Trophoblast cell (in vitro differentiated cells and primary cell): ENCODE measurements around the gene IVD.

Experiments
- DNase-seq, 2 donors: peaks; one replicate each; pipeline ENCODE4 v3.0.0-alpha.2; 2016
- H2AFZ ChIP-seq: 2 replicates; pipeline ENCODE4 v1.6.1; 2013; ENCODE audit warnings: low read length, moderate library complexity, mild to moderate bottlenecking; ENCODE audit not compliant: insufficient read depth, poor library complexity
- H2AK5ac ChIP-seq: 2 replicates; pipeline ENCODE4 v1.6.1; 2013; ENCODE audit warnings: mild to moderate bottlenecking, low read length
- H2BK120ac ChIP-seq: 2 replicates; pipeline ENCODE4 v1.6.1; 2013; ENCODE audit warnings: low read length, mild to moderate bottlenecking, moderate library complexity; ENCODE audit not compliant: insufficient read depth, poor library complexity
- H2BK12ac ChIP-seq: 2 replicates; pipeline ENCODE4 v1.6.1; 2013; ENCODE audit warnings: mild to moderate bottlenecking, low read length, moderate library complexity
- H2BK5ac ChIP-seq: 2 replicates; pipeline ENCODE4 v1.6.1; 2013; ENCODE audit warnings: low read length, low read depth, moderate library complexity, mild to moderate bottlenecking; ENCODE audit not compliant: poor library complexity
- H3K14ac ChIP-seq: 2 replicates; pipeline ENCODE4 v1.6.1; 2013; ENCODE audit warnings: mild to moderate bottlenecking, low read length
- H3K18ac ChIP-seq: 2 replicates; pipeline ENCODE4 v1.6.1; 2013; ENCODE audit warnings: mild to moderate bottlenecking, low read length
- H3K23ac ChIP-seq: 2 replicates; pipeline ENCODE4 v1.6.1; 2013; ENCODE audit warnings: low read length
- H3K27ac ChIP-seq: 2 replicates; pipeline ENCODE4 v1.5.1; 2013; ENCODE audit warnings: low read depth, mild to moderate bottlenecking, inconsistent platforms, low read length, moderate library complexity
- H3K27me3 ChIP-seq: 2 replicates; pipeline ENCODE4 v1.6.1; 2013; ENCODE audit warnings: inconsistent platforms, mild to moderate bottlenecking, low read length, moderate library complexity; ENCODE audit not compliant: insufficient read depth
- H3K36me3 ChIP-seq, 2 experiments: 1 replicate in 1 of 2; 2 replicates in 1 of 2; pipeline ENCODE4 v1.6.1; 2013; ENCODE audit warnings: low read length in 2 of 2, mild to moderate bottlenecking in 2 of 2, moderate library complexity in 1 of 2; ENCODE audit not compliant: insufficient read depth in 2 of 2, control insufficient read depth in 1 of 2
- H3K4ac ChIP-seq: 2 replicates; pipeline ENCODE4 v1.6.1; 2013; ENCODE audit warnings: low read depth, mild to moderate bottlenecking, low read length, moderate library complexity
- H3K4me1 ChIP-seq, 2 experiments: 1 replicate in 1 of 2; 2 replicates in 1 of 2; pipeline ENCODE4 v1.6.1; 2013; ENCODE audit warnings: low read length in 2 of 2, mild to moderate bottlenecking in 2 of 2, moderate library complexity in 1 of 2; ENCODE audit not compliant: insufficient read depth in 2 of 2, control insufficient read depth in 1 of 2
- H3K4me2 ChIP-seq: 2 replicates; pipeline ENCODE4 v1.6.1; 2013; ENCODE audit warnings: inconsistent platforms, mild to moderate bottlenecking, low read length, moderate library complexity
- H3K4me3 ChIP-seq: 2 replicates; pipeline ENCODE4 v1.5.1; 2013; ENCODE audit warnings: mild to moderate bottlenecking, low read depth, low read length, inconsistent platforms
- H3K79me1 ChIP-seq: one replicate; pipeline ENCODE4 v1.6.1; 2013; ENCODE audit warnings: low read length
- H3K79me2 ChIP-seq: 2 replicates; pipeline ENCODE4 v1.6.1; 2013; ENCODE audit warnings: low read length, mild to moderate bottlenecking; ENCODE audit not compliant: control insufficient read depth, insufficient read depth, poor library complexity
- H3K9ac ChIP-seq: 2 replicates; pipeline ENCODE4 v1.6.1; 2013; ENCODE audit warnings: mild to moderate bottlenecking, low read length
- H3K9me3 ChIP-seq: 2 replicates; pipeline ENCODE4 v1.6.1; 2013; ENCODE audit warnings: low read depth, mild to moderate bottlenecking, control low read depth, inconsistent platforms, low read length; ENCODE audit not compliant: insufficient read depth
- H4K12ac ChIP-seq: 2 replicates; pipeline ENCODE4 v1.6.1; 2013; ENCODE audit warnings: low read depth, mild to moderate bottlenecking, low read length, moderate library complexity
- H4K8ac ChIP-seq: 2 replicates; pipeline ENCODE4 v1.6.1; 2013; ENCODE audit warnings: low read depth, mild to moderate bottlenecking, low read length, moderate library complexity
- H4K91ac ChIP-seq: one replicate; pipeline ENCODE4 v1.6.1; 2013; ENCODE audit warnings: low read depth, mild to moderate bottlenecking, low read length, moderate library complexity
- WGBS: extraction: QIAGEN DNeasy Blood & Tissue Kit; methylation state at CpG from one replicate; pipeline ENCODE4 v1.1.7; 2013; ENCODE audit warnings: missing lambda C conversion rate; ENCODE audit not compliant: insufficient read length, insufficient coverage; ENCODE audit errors: extremely low coverage; 5-methylcytosine and 5-hydroxymethylcytosine counted together

IVD gene

DNA sequence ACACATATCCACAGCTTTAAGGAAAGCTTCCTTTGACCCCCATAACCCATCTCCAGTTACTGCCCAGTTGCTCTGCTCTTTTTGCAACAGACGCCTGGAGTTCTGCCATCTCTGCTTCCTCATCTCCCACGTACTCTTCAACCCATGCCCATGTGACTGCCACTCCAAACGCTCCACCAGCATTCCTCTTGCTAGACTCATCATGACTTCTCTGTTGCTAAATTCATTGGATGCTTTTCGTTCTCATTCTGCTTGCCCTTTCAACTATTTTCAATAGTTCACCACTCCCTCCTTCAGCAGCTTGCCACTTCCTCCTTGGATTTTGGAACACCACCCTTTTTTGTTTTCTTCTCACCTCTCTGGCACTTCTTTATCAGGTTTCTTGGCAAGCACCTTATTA lies 25.7 kb upstream of the IVD start:
- peaks cover 5% of the 10 kb centered on the region for H3K79me2 ChIP-seq
- H3K9me3 ChIP-seq, result no peaks in the 10 kb centered on the region
- no peak overlapping the region for H3K18ac ChIP-seq
- H3K4ac ChIP-seq, result no peak overlapping the region
- H3K4me1 ChIP-seq, result peaks cover 0 to 5% of the 10 kb centered on the region in 2 experiments
- H2AK5ac ChIP-seq, result no peak overlapping the region
- no peak overlapping the region for H2BK5ac ChIP-seq
- H2AFZ ChIP-seq, result no peak overlapping the region
- H3K23ac ChIP-seq, result no peak overlapping the region
- peak; percentile 72 to 91 for DNase-seq
- no peaks in the 10 kb centered on the region for H3K36me3 ChIP-seq
- no peak overlapping the region for H4K12ac ChIP-seq
- H3K4me2 ChIP-seq, result no peak overlapping the region
- no peak overlapping the region for H4K91ac ChIP-seq
- no CpG with 5 or more reads among the region's 4 CpGs for WGBS
- H2BK120ac ChIP-seq, result no peak overlapping the region
- H3K27me3 ChIP-seq, result no peaks in the 10 kb centered on the region
- H3K27ac ChIP-seq, result no peak overlapping the region
- no peak overlapping the region for H4K8ac ChIP-seq
- H3K4me3 ChIP-seq, result no peak overlapping the region
- no peak overlapping the region for H3K9ac ChIP-seq
- H2BK12ac ChIP-seq, result no peak overlapping the region
- H3K14ac ChIP-seq, result no peak overlapping the region
- H3K79me1 ChIP-seq, result peaks cover 6% of the 10 kb centered on the region

DNA sequence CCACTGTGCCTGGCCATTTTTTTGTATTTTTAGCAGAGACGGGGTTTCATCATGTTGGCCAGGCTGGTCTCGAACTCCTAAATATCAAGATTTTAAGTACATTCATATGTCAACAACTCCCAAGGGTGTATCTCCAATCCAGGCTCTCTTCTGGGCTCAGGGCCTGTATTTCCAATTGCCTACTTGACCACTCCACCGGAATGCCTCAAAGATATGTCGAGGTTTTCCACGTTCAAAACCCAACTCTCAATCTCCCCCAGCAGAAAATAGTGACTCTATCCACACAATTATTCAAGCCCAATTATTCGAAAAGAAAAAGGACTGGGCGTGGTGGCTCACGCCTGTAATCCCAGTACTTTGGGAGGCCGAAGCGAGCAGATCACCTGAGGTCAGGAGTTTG lies 25.0 kb upstream of the IVD start:
- peaks cover 0 to 5% of the 10 kb centered on the region in 2 experiments for H3K4me1 ChIP-seq
- no peak overlapping the region for H3K4me3 ChIP-seq
- H2AK5ac ChIP-seq, result no peak overlapping the region
- H3K4me2 ChIP-seq, result no peak overlapping the region
- H3K27ac ChIP-seq, result no peak overlapping the region
- H2BK120ac ChIP-seq, result no peak overlapping the region
- H3K14ac ChIP-seq, result no peak overlapping the region
- no peak for DNase-seq
- peaks cover 6% of the 10 kb centered on the region for H3K79me1 ChIP-seq
- H3K27me3 ChIP-seq, result no peaks in the 10 kb centered on the region
- no peak overlapping the region for H2AFZ ChIP-seq
- no peak overlapping the region for H4K12ac ChIP-seq
- no peak overlapping the region for H3K18ac ChIP-seq
- no CpG with 5 or more reads among the region's 10 CpGs for WGBS
- peaks cover 5% of the 10 kb centered on the region for H3K79me2 ChIP-seq
- no peak overlapping the region for H2BK5ac ChIP-seq
- H3K9ac ChIP-seq, result no peak overlapping the region
- no peaks in the 10 kb centered on the region for H3K9me3 ChIP-seq
- H4K8ac ChIP-seq, result no peak overlapping the region
- no peak overlapping the region for H4K91ac ChIP-seq
- H3K36me3 ChIP-seq, result no peaks in the 10 kb centered on the region
- no peak overlapping the region for H3K4ac ChIP-seq
- H3K23ac ChIP-seq, result no peak overlapping the region
- no peak overlapping the region for H2BK12ac ChIP-seq

DNA sequence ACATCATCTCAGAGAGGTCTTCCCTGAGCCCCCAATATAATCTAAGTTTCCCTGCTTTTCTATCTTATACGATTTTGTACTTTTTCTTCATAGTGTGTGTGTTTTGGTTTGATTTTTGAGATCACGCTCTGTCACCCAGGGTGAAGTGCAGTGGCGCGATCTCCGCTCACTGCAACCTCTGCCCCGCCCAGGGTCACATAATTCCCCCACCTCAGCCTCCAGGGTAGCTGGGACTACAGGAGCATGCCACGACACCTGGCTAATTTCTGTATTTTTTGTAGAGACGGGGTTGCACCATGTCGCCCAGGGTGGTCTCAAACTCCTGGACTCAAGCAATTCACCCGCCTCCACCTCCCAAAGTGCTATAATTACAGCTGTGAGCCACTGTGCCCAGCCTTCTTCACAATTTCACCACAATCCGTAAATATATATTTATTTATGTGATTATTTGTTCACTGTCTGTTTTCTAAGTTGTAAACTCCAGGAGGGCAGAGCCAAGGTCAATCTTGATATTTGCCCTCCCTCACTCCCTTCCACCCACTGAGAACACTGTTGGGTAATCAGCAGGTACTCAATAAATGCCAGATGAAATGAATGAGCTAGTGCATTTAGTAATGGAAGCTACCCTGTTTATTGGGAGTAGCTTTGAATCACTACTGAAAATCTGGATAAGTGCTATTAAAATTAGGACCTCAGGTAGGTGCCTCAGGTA lies 23.6 kb upstream of the IVD start:
- Histone ChIP-seq H3K79me1 (peaks cover 6% of the 10 kb centered on the region), H3K4ac (no peak overlapping the region), H2BK12ac (no peak overlapping the region), H3K4me1 (peaks cover 0 to 5% of the 10 kb centered on the region in 2 experiments), H3K4me3 (no peak overlapping the region), H4K91ac (no peak overlapping the region), H3K23ac (no peak overlapping the region), H3K9ac (no peak overlapping the region), H2BK5ac (no peak overlapping the region), H2AK5ac (no peak overlapping the region), H3K14ac (no peak overlapping the region), H3K18ac (no peak overlapping the region), H3K27me3 (no peaks in the 10 kb centered on the region), H3K79me2 (peaks cover 5% of the 10 kb centered on the region), H4K8ac (peak overlapping the region; percentile 90), H4K12ac (no peak overlapping the region), H3K27ac (no peak overlapping the region), H3K36me3 (peaks cover 5 to 9% of the 10 kb centered on the region in 2 experiments), H3K4me2 (peak overlapping the region; percentile 55), H2BK120ac (no peak overlapping the region), H2AFZ (no peak overlapping the region), H3K9me3 (peaks cover 2% of the 10 kb centered on the region)
- no CpG with 5 or more reads among the region's 11 CpGs for WGBS
- DNase-seq, result no peak

DNA sequence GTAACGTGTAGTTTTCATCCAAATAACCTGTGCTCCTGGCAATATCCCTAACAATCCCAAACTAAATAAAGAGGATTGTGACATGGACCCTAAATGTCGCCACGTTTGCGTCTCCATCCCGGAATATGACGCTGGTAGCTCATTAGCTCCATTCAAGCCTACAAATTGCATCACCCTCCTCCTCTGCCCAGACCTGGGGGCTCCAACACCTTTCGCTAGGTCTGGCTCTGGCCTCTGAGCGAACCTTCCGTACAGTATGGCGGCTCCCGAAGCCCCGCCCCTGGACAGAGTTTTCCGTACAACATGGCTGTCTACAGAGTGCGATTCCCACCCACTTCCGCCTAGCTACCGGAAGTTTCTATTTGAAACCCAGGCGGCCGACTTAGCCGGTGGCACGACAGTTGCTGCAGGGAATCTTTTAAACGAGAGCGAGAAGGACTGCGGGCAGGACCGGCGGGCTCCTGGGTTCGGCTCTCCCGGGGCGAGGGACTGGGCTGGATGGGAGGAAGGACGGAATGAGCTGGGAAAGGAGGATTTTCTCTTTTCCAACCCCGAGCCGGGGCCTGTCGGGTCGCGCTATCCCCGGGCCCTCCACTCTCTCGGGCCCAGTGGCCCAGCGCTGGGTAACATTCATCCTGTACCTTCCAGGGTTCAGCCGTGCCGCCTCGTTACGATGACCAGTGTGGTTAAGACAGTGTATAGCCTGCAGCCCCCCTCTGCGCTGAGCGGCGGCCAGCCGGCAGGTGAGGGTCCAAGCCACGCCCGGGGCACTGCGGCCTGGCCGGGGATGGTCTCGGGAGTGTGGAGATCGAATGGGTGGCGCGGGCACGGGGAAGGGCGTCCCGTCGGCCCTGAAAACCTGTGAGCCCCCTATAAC lies 22.8 kb upstream of the IVD start, which contains the start of gene KNSTRN:
Gene KNSTRN, plus strand, starts transcription at position 142 of the 877 bp plus-strand sequence. Its CDS starts 115 bp downstream, at position 257.
- Histone ChIP-seq H2AK5ac (no peak within 1 kb of the TSS), H3K18ac (peak within 1 kb of the TSS; percentile 9), H2BK12ac (no peak within 1 kb of the TSS), H2BK120ac (no peak within 1 kb of the TSS), H3K36me3 (peaks cover 11 to 17% of the 10 kb centered on the region in 2 experiments), H3K23ac (no peak within 1 kb of the TSS), H2AFZ (peak within 1 kb of the TSS; percentile 95), H3K27me3 (no peaks in the 10 kb centered on the region), H3K79me2 (peaks cover 5% of the 10 kb centered on the region), H3K9ac (peak within 1 kb of the TSS; percentile 89), H4K12ac (peak within 1 kb of the TSS; percentile 73), H3K9me3 (peaks cover 2% of the 10 kb centered on the region), H3K4me1 (peaks cover 0 to 5% of the 10 kb centered on the region in 2 experiments), H3K27ac (no peak within 1 kb of the TSS), H3K4me2 (peak within 1 kb of the TSS; percentile 83), H3K14ac (peak within 1 kb of the TSS; percentile 25), H3K79me1 (peaks cover 6% of the 10 kb centered on the region), H3K4ac (peak within 1 kb of the TSS; percentile 71), H3K4me3 (peak within 1 kb of the TSS; percentile 86), H4K8ac (peak within 1 kb of the TSS; percentile 90), H2BK5ac (peak within 1 kb of the TSS; percentile 47), H4K91ac (peak within 1 kb of the TSS; percentile 56)
- peak; percentile 92 to 98 for DNase-seq
- no CpG with 5 or more reads among the region's 57 CpGs for WGBS
